Activated CD8-positive, alpha-beta T cell treated with anti-CD3 and anti-CD28 coated beads, Interleukin-2, amount 10 ng/mL, durations not matched to agents 7 days and 5 days (primary cell): ENCODE data around the gene RNPS1. TPM values are rescaled to one million over a fixed set of nuclear protein-coding genes. Genes with fewer than 3 reads are reported as not detected.
"Not testable (repeated sequence)": the region's sequence is repeated elsewhere in the genome, so short reads cannot be mapped to it uniquely, and the experiment has no call there.

Source experiments
- ATAC-seq: fragments of 150-1000 bp; cut with Tn5 transposase; one replicate; pipeline ENCODE4 v1.10.0; 2021; ENCODE audit warnings: moderate library complexity
- CTCF ChIA-PET: fragments of 350-600 bp; sonication (Branson Sonifier 250); formaldehyde crosslinking; loops from one replicate; lab custom pipeline; 2021; ENCODE audit warnings: antibody characterized with exemption; lab: Charles Lee
- POLR2A ChIA-PET: fragments of 350-600 bp; sonication (Branson Sonifier 250); formaldehyde crosslinking; loops from one replicate; lab custom pipeline; 2021; ENCODE audit warnings: antibody characterized with exemption; lab: Charles Lee
- DNase-seq: peaks from one replicate; pipeline ENCODE4 v3.0.0-alpha.2; 2020
- H3K27ac Mint-ChIP-seq: one replicate; pipeline ENCODE4 v1.8.0; 2021; ENCODE audit warnings: mild to moderate bottlenecking, mixed read lengths
- H3K27me3 Mint-ChIP-seq: one replicate; pipeline ENCODE4 v1.8.0; 2021; ENCODE audit warnings: low read depth, mixed read lengths
- H3K36me3 Mint-ChIP-seq: one replicate; pipeline ENCODE4 v1.8.0; 2021; ENCODE audit warnings: low read depth, mixed read lengths
- H3K4me1 Mint-ChIP-seq: one replicate; pipeline ENCODE4 v1.8.0; 2021; ENCODE audit warnings: low read depth, mixed read lengths
- H3K4me3 Mint-ChIP-seq: one replicate; pipeline ENCODE4 v1.8.0; 2021; ENCODE audit warnings: mild to moderate bottlenecking, mixed read lengths
- H3K9me3 Mint-ChIP-seq: one replicate; pipeline ENCODE4 v1.8.0; 2022; ENCODE audit warnings: mixed read lengths; ENCODE audit not compliant: insufficient read depth
- total RNA-seq, 2 experiments: library from RNA; stranded (reverse); gene quantifications; one replicate each; pipeline ENCODE4 v1.2.3, GENCODE V29; 2021

The RNPS1 gene
- total RNA-seq, 2 experiments from 2014 or later, result 260 to 268 TPM

- peaks cover 41% of the 10 kb centered on the region for H3K36me3 Mint-ChIP-seq
- H3K9me3 Mint-ChIP-seq, result no peaks in the 10 kb centered on the region
- ATAC-seq (no peak), DNase-seq (peak; percentile 57)
- CTCF ChIA-PET, result interaction anchor here (0.8 to 2.6 kb wide), 11 partner anchors 9 to 251 kb away, joined by 3 to 18 read pairs (median 4); partner anchors contain the start of genes E4F1, MLST8, NTHL1 and TRAF7
- H3K4me3 Mint-ChIP-seq, result peak overlapping the region; percentile 87
- POLR2A ChIA-PET, result interaction anchor here (0.6 to 3.5 kb wide), 9 partner anchors 9 to 228 kb away, joined by 3 to 15 read pairs (median 4); partner anchors contain the start of genes MLST8, RNPS1 and TRAF7
- peaks cover 5% of the 10 kb centered on the region for H3K4me1 Mint-ChIP-seq
- no peaks in the 10 kb centered on the region for H3K27me3 Mint-ChIP-seq
- peak overlapping the region; percentile 91 for H3K27ac Mint-ChIP-seq
Observed at GRCh38 chr16:2250652-2251295, 17.2 kb downstream of the RNPS1 start.

GRCh38 chr16:2246301-2246885 lies 21.5 kb downstream of the RNPS1 start:
- H3K9me3 Mint-ChIP-seq, result no peaks in the 10 kb centered on the region
- DNase-seq, result no peak
- CTCF ChIA-PET, result no interaction called here

GRCh38 chr16:2244926-2245795 lies 22.8 kb downstream of the RNPS1 start:
- ATAC-seq, result no peak
- CTCF ChIA-PET, result no interaction called here
- H3K27ac Mint-ChIP-seq, result no peak overlapping the region

More at GRCh38 chr16:2246301-2246885, 21.5 kb downstream of the RNPS1 start:
- Mint-ChIP-seq H3K36me3 (peaks cover 24% of the 10 kb centered on the region), H3K27ac (no peak overlapping the region), H3K27me3 (no peaks in the 10 kb centered on the region), H3K4me3 (no peak overlapping the region), H3K4me1 (peaks cover 7% of the 10 kb centered on the region)
- POLR2A ChIA-PET, result interaction anchor here (1.6 kb wide), 1 partner anchor 17 kb away, joined by 4 read pairs; no protein-coding TSS in a partner anchor
- ATAC-seq, result no peak

GRCh38 chr16:2244301-2244700 lies 23.6 kb downstream of the RNPS1 start:
- H3K27ac Mint-ChIP-seq, result no peak overlapping the region
- H3K36me3 Mint-ChIP-seq, result peaks cover 23% of the 10 kb centered on the region
- H3K4me1 Mint-ChIP-seq, result peaks cover 2% of the 10 kb centered on the region
- no peaks in the 10 kb centered on the region for H3K9me3 Mint-ChIP-seq
- no peak for DNase-seq
- H3K27me3 Mint-ChIP-seq, result no peaks in the 10 kb centered on the region
- H3K4me3 Mint-ChIP-seq, result no peak overlapping the region
- CTCF ChIA-PET, result no interaction called here
- POLR2A ChIA-PET, result no interaction called here
- ATAC-seq, result no peak

More at GRCh38 chr16:2244926-2245795, 22.8 kb downstream of the RNPS1 start:
- Mint-ChIP-seq H3K27me3 (no peaks in the 10 kb centered on the region), H3K4me3 (no peak overlapping the region), H3K4me1 (peaks cover 4% of the 10 kb centered on the region), H3K36me3 (peaks cover 21% of the 10 kb centered on the region), H3K9me3 (no peaks in the 10 kb centered on the region)
- POLR2A ChIA-PET, result no interaction called here
- no peak for DNase-seq

GRCh38 chr16:2243781-2244180 lies 24.1 kb downstream of the RNPS1 start:
- Mint-ChIP-seq H3K9me3 (no peaks in the 10 kb centered on the region), H3K36me3 (peaks cover 23% of the 10 kb centered on the region), H3K4me3 (no peak overlapping the region), H3K27me3 (no peaks in the 10 kb centered on the region), H3K4me1 (peaks cover 2% of the 10 kb centered on the region), H3K27ac (no peak overlapping the region)
- ATAC-seq (no peak), DNase-seq (no peak)
- ChIA-PET POLR2A (no interaction called here), CTCF (no interaction called here)

GRCh38 chr16:2243031-2243528 lies 24.8 kb downstream of the RNPS1 start:
- Mint-ChIP-seq H3K27ac (no peak overlapping the region), H3K36me3 (peaks cover 23% of the 10 kb centered on the region), H3K27me3 (no peaks in the 10 kb centered on the region), H3K9me3 (no peaks in the 10 kb centered on the region), H3K4me1 (peaks cover 2% of the 10 kb centered on the region), H3K4me3 (no peak overlapping the region)
- DNase-seq (no peak), ATAC-seq (no peak)
- POLR2A ChIA-PET, result no interaction called here
- CTCF ChIA-PET, result no interaction called here

GRCh38 chr16:2242598-2242997 lies 25.3 kb downstream of the RNPS1 start:
- Mint-ChIP-seq H3K4me3 (no peak overlapping the region), H3K4me1 (peaks cover 2% of the 10 kb centered on the region), H3K36me3 (peaks cover 23% of the 10 kb centered on the region), H3K9me3 (no peaks in the 10 kb centered on the region), H3K27me3 (no peaks in the 10 kb centered on the region), H3K27ac (peak overlapping the region; percentile 1)
- CTCF ChIA-PET, result interaction anchor here (1.5 kb wide), 1 partner anchor 8 kb away, joined by 4 read pairs; the partner anchor contains the start of gene ECI1
- DNase-seq (no peak), ATAC-seq (no peak)
- POLR2A ChIA-PET, result interaction anchor here (0.9 kb wide), 1 partner anchor 16 kb away, joined by 3 read pairs; no protein-coding TSS in a partner anchor

- H3K27ac Mint-ChIP-seq, DNase-seq, H3K9me3 Mint-ChIP-seq, POLR2A ChIA-PET, CTCF ChIA-PET, H3K4me1 Mint-ChIP-seq, H3K27me3 Mint-ChIP-seq, ATAC-seq, H3K4me3 Mint-ChIP-seq: not testable (repeated sequence)
- peaks cover 18% of the 10 kb centered on the region for H3K36me3 Mint-ChIP-seq
Observed at GRCh38 chr16:2240331-2240730, 27.6 kb downstream of the RNPS1 start.

GRCh38 chr16:2238838-2239675 lies 28.9 kb downstream of the RNPS1 start:
- no peaks in the 10 kb centered on the region for H3K27me3 Mint-ChIP-seq
- POLR2A ChIA-PET, result interaction anchor here (0.9 kb wide), 1 partner anchor 13 kb away, joined by 5 read pairs; the partner anchor contains the start of gene ECI1
- CTCF ChIA-PET, result no interaction called here
- ATAC-seq, result peak; percentile 14
- peaks cover 2% of the 10 kb centered on the region for H3K4me1 Mint-ChIP-seq
- no peaks in the 10 kb centered on the region for H3K9me3 Mint-ChIP-seq
- peaks cover 28% of the 10 kb centered on the region for H3K36me3 Mint-ChIP-seq
- no peak overlapping the region for H3K4me3 Mint-ChIP-seq
- H3K27ac Mint-ChIP-seq, result no peak overlapping the region
- no peak for DNase-seq

- no peak overlapping the region for H3K4me3 Mint-ChIP-seq
- ChIA-PET CTCF (no interaction called here), POLR2A (interaction anchor here (0.9 kb wide), 1 partner anchor 14 kb away, joined by 5 read pairs; the partner anchor contains the start of gene ECI1)
- peaks cover 25% of the 10 kb centered on the region for H3K36me3 Mint-ChIP-seq
- no peak for DNase-seq
- H3K27ac Mint-ChIP-seq, result no peak overlapping the region
- no peaks in the 10 kb centered on the region for H3K27me3 Mint-ChIP-seq
- peaks cover 2% of the 10 kb centered on the region for H3K4me1 Mint-ChIP-seq
- H3K9me3 Mint-ChIP-seq, result no peaks in the 10 kb centered on the region
- peak; percentile 15 for ATAC-seq
Observed at GRCh38 chr16:2238150-2238837, 29.6 kb downstream of the RNPS1 start.
